Right lobe of liver (tissue), 4 donors: ENCODE data around the gene TIMP2.

ENCODE experiments used
- CTCF ChIP-seq, 4 donors: fragments of 200-600 bp in 3 of 4; fragments of 450-650 bp in 1 of 4; IDR thresholded peaks; one replicate each; pipeline versions ENCODE4 v1.5.1 to v1.8.0; 2016 to 2022; ENCODE audit warnings: antibody characterized with exemption in 4 of 4, mild to moderate bottlenecking in 2 of 4
- POLR2A ChIP-seq: fragments of 450-650 bp; IDR thresholded peaks from one replicate; pipeline ENCODE4 v1.6.1; 2017; ENCODE audit warnings: antibody characterized with exemption, mild to moderate bottlenecking
- donor health status: DM: no; HTN: no; CAD: no.
- donor health status: DM: no; HTN: no; CAD: no.
- donor health status: DM: no; HTN: yes; CAD: no.

GRCh38 chr17:78934681-78935418 is 9.7 kb upstream of the TIMP2 start:
- TF ChIP-seq CTCF (IDR thresholded peaks at IDR 0.05), result no peak
- TF ChIP-seq POLR2A, result no peak
